Measurements from ENCODE around the gene TGFA. TPM values are rescaled to one million over a fixed set of nuclear protein-coding genes. Genes with fewer than 3 reads are reported as not detected.

The TGFA gene
- total RNA-seq, 1 experiment from 2014 or later: 2.5 TPM

DNA sequence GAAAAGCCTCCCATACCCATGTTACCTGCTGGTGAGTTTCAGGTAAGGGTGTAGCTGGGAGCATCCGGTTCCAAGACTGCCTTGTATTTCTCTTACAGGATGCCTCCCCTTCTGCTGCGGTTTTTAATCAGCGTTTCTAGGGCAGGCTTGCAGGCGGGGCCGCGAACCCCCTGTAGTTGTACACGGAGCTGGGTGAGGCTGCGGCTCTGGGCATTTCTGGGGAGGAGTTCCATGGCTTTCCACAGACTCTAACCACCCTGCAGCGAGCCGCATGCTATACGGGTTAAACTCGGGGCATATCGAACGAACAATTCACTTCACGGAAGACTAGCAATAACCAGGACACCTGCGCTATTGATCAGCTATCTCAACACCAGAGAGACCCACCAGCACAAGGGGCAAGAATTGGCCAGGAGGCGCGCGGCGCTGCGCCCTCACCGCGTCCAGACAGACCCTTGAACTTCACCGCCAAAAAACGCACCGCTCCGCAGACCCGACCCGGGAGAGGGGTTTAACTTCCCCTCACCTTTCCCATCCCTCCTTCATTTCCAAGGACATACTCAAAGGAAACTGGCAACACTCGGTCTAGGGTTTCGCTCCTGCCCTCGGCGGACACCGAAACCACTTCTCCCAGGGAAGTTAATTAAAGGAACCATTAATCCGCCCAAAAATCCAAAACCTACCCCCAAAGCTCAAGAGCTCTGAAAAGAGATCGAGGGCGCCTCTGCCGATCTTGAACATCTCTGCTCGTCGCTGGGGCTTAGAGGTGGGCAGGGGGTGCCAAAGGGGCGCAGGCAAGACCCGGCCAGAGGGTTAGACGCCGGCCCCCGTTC, 909 bp downstream of the TGFA start:
- TF ChIP-seq NFYB (CRISPR knock-in tag; conservative IDR thresholded peaks at IDR 0.05; ENCODE audit: low read depth): no peak
- TF ChIP-seq ZNF263 (CRISPR knock-in tag; IDR thresholded peaks at IDR 0.05; ENCODE audit: low read depth): no peak
- no peak for TF ChIP-seq OVOL2 (CRISPR knock-in tag; IDR thresholded peaks at IDR 0.05; ENCODE audit: borderline replicate concordance)
- Mint-ChIP-seq H3K27ac (no peak overlapping the region), H3K27me3 (ENCODE audit: low read depth) (peaks cover 89% of the 10 kb centered on the region), H3K4me3 (peak overlapping the region; percentile 81), H3K4me1 (peaks cover 19% of the 10 kb centered on the region), H3K9me3 (no peaks in the 10 kb centered on the region), H3K36me3 (no peaks in the 10 kb centered on the region)
- CTCF ChIA-PET: interaction anchor here (0.7 to 2.7 kb wide), 8 partner anchors 55 to 216 kb away, joined by 3 to 10 read pairs (median 3); partner anchors contain the start of gene ADD2
- DNase-seq (ENCODE audit: low spot score) (peak; percentile 29), ATAC-seq (0 out of 2 replicates have a peak, but pooled peaks have one; percentile 2)
- POLR2A ChIA-PET: interaction anchor here (1.1 kb wide), 1 partner anchor 250 kb away, joined by 3 read pairs; no protein-coding TSS in a partner anchor

DNA sequence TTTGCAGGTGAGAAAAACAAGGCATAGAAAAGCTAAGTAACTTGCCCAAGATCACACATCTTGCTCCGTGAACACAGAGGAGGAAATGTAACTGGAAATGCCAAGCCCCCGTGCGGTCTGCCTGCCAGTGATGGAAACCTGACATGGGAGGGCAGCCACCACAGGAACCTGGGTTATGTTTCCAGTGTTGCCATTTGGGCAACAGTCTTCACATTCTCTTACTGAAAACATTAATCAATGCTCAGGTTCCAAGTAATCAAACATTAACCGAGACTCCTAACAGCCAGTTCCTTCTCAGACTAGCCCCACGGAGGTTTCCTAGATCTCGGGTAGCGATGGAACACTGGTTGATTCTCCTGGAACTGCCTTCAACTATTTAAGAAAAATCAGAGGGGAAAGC, 2.5 kb downstream of the TGFA start:
- TF ChIP-seq, protein P1, sequence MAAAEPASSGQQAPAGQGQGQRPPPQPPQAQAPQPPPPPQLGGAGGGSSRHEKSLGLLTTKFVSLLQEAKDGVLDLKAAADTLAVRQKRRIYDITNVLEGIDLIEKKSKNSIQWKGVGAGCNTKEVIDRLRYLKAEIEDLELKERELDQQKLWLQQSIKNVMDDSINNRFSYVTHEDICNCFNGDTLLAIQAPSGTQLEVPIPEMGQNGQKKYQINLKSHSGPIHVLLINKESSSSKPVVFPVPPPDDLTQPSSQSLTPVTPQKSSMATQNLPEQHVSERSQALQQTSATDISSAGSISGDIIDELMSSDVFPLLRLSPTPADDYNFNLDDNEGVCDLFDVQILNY (CRISPR knock-in tag; IDR thresholded peaks at IDR 0.05): no peak
- no peak for TF ChIP-seq JUN (CRISPR knock-in tag; IDR thresholded peaks at IDR 0.05)
- TF ChIP-seq, protein P2, sequence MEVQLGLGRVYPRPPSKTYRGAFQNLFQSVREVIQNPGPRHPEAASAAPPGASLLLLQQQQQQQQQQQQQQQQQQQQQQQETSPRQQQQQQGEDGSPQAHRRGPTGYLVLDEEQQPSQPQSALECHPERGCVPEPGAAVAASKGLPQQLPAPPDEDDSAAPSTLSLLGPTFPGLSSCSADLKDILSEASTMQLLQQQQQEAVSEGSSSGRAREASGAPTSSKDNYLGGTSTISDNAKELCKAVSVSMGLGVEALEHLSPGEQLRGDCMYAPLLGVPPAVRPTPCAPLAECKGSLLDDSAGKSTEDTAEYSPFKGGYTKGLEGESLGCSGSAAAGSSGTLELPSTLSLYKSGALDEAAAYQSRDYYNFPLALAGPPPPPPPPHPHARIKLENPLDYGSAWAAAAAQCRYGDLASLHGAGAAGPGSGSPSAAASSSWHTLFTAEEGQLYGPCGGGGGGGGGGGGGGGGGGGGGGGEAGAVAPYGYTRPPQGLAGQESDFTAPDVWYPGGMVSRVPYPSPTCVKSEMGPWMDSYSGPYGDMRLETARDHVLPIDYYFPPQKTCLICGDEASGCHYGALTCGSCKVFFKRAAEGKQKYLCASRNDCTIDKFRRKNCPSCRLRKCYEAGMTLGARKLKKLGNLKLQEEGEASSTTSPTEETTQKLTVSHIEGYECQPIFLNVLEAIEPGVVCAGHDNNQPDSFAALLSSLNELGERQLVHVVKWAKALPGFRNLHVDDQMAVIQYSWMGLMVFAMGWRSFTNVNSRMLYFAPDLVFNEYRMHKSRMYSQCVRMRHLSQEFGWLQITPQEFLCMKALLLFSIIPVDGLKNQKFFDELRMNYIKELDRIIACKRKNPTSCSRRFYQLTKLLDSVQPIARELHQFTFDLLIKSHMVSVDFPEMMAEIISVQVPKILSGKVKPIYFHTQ (CRISPR knock-in tag; IDR thresholded peaks at IDR 0.05): no peak
- no peak for TF ChIP-seq ZNF121 (CRISPR knock-in tag; IDR thresholded peaks at IDR 0.05)
- TF ChIP-seq KAT7 (CRISPR knock-in tag; IDR thresholded peaks at IDR 0.05; ENCODE audit: borderline replicate concordance): no peak
- TF ChIP-seq FOXK1 (CRISPR knock-in tag; IDR thresholded peaks at IDR 0.05): no peak
- no peak for TF ChIP-seq ZNF416 (CRISPR knock-in tag; IDR thresholded peaks at IDR 0.05)
- Mint-ChIP-seq H3K9me3 (no peaks in the 10 kb centered on the region), H3K27ac (no peak overlapping the region), H3K4me3 (no peak overlapping the region), H3K36me3 (no peaks in the 10 kb centered on the region), H3K27me3 (ENCODE audit: low read depth) (peaks cover 73% of the 10 kb centered on the region), H3K4me1 (peaks cover 19% of the 10 kb centered on the region)
- ChIA-PET CTCF (interaction anchor here (2.7 kb wide), 1 partner anchor 66 kb away, joined by 10 read pairs; no protein-coding TSS in a partner anchor), POLR2A (no interaction called here)
- DNase-seq (ENCODE audit: low spot score) (no peak), ATAC-seq (no peak)

DNA sequence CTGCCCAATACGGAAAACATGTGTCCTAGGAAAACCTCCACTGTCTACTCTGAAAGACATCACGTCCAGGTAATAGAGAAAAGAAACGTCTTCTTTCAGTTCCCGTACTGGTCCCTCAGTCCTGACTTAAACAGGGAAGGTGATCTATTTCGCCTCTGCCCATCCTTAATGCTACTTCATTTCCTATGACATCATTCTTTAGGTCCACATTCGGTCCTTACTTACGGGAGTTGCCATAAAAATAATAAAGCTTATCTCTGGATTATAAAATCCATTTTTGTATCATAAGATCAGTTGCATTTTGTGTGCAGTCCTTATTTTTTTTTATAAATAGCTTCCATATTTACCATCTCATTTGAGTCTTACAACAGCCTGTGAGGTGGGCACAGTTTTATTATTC, 3.7 kb downstream of the TGFA start:
- H3K4me1 Mint-ChIP-seq: peaks cover 18% of the 10 kb centered on the region
- DNase-seq (ENCODE audit: low spot score) (no peak), ATAC-seq (no peak)
- H3K9me3 Mint-ChIP-seq: no peaks in the 10 kb centered on the region
- H3K27ac Mint-ChIP-seq: no peak overlapping the region
- no peaks in the 10 kb centered on the region for H3K36me3 Mint-ChIP-seq
- H3K27me3 Mint-ChIP-seq (ENCODE audit: low read depth): peaks cover 69% of the 10 kb centered on the region
- no peak overlapping the region for H3K4me3 Mint-ChIP-seq
- ChIA-PET POLR2A (no interaction called here), CTCF (no interaction called here)
- TF ChIP-seq ETV6 (CRISPR knock-in tag; IDR thresholded peaks at IDR 0.05) (no peak), HMGA2 (CRISPR knock-in tag; IDR thresholded peaks at IDR 0.05) (no peak), NFATC4 (CRISPR knock-in tag; IDR thresholded peaks at IDR 0.05) (no peak)
- TF ChIP-seq, protein P3, sequence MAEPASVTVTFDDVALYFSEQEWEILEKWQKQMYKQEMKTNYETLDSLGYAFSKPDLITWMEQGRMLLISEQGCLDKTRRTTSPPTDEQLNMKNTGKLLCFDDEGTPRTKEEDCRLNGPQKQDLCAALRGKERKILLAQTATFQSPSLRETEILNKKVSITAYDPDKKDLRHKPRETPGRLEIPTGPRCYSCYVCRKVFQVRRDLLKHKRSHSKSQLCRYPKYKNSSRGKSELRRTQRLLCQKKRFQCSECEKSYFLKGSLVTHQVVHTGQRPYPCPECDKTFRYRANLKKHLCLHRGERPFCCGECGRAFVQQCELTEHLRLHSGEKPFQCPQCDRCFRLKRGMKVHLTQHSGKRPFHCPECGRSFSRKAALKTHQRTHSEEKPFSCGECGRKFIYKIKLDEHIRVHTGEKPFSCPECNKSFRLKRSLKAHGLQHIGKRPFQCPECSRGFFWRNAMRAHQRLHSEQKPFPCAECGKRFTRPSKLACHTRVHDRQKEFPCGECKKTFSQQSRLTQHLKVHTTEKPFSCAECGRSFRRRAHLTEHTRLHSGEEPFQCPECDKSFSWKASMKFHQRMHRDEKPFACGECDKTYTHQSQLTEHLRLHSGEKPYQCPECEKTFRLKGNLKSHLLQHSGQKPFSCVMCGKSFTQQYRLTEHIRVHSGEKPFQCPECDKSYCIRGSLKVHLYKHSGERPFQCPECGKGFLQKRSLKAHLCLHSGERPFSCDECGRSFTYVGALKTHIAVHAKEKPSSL (CRISPR knock-in tag; conservative IDR thresholded peaks at IDR 0.05): no peak
- TF ChIP-seq, protein P4, sequence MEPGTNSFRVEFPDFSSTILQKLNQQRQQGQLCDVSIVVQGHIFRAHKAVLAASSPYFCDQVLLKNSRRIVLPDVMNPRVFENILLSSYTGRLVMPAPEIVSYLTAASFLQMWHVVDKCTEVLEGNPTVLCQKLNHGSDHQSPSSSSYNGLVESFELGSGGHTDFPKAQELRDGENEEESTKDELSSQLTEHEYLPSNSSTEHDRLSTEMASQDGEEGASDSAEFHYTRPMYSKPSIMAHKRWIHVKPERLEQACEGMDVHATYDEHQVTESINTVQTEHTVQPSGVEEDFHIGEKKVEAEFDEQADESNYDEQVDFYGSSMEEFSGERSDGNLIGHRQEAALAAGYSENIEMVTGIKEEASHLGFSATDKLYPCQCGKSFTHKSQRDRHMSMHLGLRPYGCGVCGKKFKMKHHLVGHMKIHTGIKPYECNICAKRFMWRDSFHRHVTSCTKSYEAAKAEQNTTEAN (CRISPR knock-in tag; IDR thresholded peaks at IDR 0.05): no peak
- TF ChIP-seq, protein P5, sequence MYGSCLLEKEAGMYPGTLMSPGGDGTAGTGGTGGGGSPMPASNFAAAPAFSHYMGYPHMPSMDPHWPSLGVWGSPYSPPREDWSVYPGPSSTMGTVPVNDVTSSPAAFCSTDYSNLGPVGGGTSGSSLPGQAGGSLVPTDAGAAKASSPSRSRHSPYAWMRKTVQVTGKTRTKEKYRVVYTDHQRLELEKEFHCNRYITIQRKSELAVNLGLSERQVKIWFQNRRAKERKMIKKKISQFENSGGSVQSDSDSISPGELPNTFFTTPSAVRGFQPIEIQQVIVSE (CRISPR knock-in tag; IDR thresholded peaks at IDR 0.05; ENCODE audit: borderline replicate concordance): no peak
- TF ChIP-seq, protein P6, sequence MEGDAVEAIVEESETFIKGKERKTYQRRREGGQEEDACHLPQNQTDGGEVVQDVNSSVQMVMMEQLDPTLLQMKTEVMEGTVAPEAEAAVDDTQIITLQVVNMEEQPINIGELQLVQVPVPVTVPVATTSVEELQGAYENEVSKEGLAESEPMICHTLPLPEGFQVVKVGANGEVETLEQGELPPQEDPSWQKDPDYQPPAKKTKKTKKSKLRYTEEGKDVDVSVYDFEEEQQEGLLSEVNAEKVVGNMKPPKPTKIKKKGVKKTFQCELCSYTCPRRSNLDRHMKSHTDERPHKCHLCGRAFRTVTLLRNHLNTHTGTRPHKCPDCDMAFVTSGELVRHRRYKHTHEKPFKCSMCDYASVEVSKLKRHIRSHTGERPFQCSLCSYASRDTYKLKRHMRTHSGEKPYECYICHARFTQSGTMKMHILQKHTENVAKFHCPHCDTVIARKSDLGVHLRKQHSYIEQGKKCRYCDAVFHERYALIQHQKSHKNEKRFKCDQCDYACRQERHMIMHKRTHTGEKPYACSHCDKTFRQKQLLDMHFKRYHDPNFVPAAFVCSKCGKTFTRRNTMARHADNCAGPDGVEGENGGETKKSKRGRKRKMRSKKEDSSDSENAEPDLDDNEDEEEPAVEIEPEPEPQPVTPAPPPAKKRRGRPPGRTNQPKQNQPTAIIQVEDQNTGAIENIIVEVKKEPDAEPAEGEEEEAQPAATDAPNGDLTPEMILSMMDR (IDR thresholded peaks at IDR 0.05): no peak

Measured in WTC11 (cell line).